ENCODE data around the gene HMCN2.
"Not testable (repeated sequence)": the region's sequence is repeated elsewhere in the genome, so short reads cannot be mapped to it uniquely, and the experiment has no call there.

Gene HMCN2

DNA sequence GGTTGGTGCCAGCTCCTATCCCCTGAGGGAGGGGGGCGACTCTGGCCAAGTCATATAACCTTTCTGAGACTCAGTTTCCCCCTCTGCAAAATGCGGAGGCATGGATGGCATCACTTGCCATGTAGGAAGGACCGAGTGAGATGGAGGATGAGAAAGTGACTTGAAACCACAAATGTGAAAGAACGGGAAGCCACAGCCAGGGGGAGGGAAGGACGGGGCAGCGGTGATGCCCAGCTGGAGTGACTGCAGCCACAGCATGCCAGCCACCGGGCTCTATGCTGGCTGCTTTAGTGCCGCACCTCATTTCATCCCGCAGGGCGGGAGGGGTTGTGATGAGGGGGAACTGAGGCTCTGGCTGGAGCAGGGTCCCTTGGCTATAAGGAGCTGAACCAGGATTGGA, 74.5 kb downstream of the HMCN2 start:
- Histone ChIP-seq H3K4me1 (ENCODE audit: low read depth, poor library complexity, severe bottlenecking) (no peaks in the 10 kb centered on the region), H3K79me2 (ENCODE audit: insufficient read depth, low read depth) (no peaks in the 10 kb centered on the region), H3K4me2 (no peak overlapping the region), H3K27me3 (ENCODE audit: insufficient read depth, low read depth) (peaks cover 37% of the 10 kb centered on the region), H4K20me1 (ENCODE audit: insufficient read depth) (no peaks in the 10 kb centered on the region), H2AFZ (ENCODE audit: low read depth) (no peak overlapping the region), H3K9ac (no peak overlapping the region), H3K4me3 (IDR thresholded peaks at IDR 0.05; ENCODE audit: insufficient read depth, low read depth, low read length) (no peak overlapping the region), H3K27ac (no peak overlapping the region), H3K36me3 (ENCODE audit: insufficient read depth) (no peaks in the 10 kb centered on the region)
- TF ChIP-seq, protein P1, sequence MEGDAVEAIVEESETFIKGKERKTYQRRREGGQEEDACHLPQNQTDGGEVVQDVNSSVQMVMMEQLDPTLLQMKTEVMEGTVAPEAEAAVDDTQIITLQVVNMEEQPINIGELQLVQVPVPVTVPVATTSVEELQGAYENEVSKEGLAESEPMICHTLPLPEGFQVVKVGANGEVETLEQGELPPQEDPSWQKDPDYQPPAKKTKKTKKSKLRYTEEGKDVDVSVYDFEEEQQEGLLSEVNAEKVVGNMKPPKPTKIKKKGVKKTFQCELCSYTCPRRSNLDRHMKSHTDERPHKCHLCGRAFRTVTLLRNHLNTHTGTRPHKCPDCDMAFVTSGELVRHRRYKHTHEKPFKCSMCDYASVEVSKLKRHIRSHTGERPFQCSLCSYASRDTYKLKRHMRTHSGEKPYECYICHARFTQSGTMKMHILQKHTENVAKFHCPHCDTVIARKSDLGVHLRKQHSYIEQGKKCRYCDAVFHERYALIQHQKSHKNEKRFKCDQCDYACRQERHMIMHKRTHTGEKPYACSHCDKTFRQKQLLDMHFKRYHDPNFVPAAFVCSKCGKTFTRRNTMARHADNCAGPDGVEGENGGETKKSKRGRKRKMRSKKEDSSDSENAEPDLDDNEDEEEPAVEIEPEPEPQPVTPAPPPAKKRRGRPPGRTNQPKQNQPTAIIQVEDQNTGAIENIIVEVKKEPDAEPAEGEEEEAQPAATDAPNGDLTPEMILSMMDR (conservative IDR thresholded peaks at IDR 0.05; ENCODE audit: low read depth, low read length): no peak

DNA sequence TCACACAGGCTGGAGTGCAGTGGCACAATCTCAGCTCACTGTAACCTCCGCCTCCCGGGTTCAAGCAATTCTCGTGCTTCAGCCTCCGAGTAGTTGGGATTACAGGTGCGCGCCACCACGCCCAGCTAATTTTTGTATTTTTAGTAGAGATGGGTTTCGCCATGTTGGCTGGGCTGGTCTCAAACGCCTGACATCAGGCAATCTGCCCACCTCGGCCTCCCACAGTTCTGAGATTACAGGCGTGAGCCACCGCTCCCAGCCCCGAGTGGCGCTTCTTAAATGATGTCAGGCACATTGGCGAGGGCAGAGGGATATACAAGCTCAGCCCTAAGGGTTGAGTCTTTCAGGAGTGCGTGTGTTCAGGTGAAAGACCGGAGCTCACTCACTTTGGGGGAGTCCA, 75.0 kb downstream of the HMCN2 start:
- H3K4me3 ChIP-seq (IDR thresholded peaks at IDR 0.05; ENCODE audit: insufficient read depth, low read depth, low read length); H3K9ac ChIP-seq; H2AFZ ChIP-seq (ENCODE audit: low read depth); H3K27ac ChIP-seq; H3K4me2 ChIP-seq; H4K20me1 ChIP-seq (ENCODE audit: insufficient read depth); H3K4me1 ChIP-seq (ENCODE audit: low read depth, poor library complexity, severe bottlenecking); H3K79me2 ChIP-seq (ENCODE audit: insufficient read depth, low read depth); H3K36me3 ChIP-seq (ENCODE audit: insufficient read depth): not testable (repeated sequence)
- peaks cover 32% of the 10 kb centered on the region for H3K27me3 ChIP-seq (ENCODE audit: insufficient read depth, low read depth)

DNA sequence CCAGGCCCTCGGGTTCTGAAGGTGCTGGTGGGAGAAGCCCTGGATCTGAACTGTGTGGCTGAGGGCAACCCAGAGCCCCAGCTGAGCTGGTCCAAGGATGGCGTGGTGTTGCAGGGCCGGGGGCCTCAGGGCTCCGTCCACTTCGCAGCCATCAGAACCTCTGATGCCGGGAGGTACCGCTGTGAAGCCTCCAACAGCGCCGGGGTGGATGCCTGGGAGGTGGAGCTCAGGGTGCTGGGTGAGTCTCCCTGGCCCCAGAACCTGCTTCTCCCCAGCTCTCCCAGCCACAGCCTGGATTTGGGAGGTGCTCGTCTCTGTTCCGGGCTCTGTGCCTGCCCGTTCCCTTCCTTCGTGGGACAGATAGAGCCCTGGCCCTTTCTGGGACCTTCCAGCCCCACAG, 75.6 kb downstream of the HMCN2 start:
- no peak overlapping the region for H3K4me3 ChIP-seq (IDR thresholded peaks at IDR 0.05; ENCODE audit: insufficient read depth, low read depth, low read length)
- no peaks in the 10 kb centered on the region for H3K79me2 ChIP-seq (ENCODE audit: insufficient read depth, low read depth)
- H3K27ac ChIP-seq: no peak overlapping the region
- H3K36me3 ChIP-seq (ENCODE audit: insufficient read depth): no peaks in the 10 kb centered on the region
- H3K9ac ChIP-seq: no peak overlapping the region
- no peak overlapping the region for H3K4me2 ChIP-seq
- H2AFZ ChIP-seq (ENCODE audit: low read depth): no peak overlapping the region
- no peaks in the 10 kb centered on the region for H4K20me1 ChIP-seq (ENCODE audit: insufficient read depth)
- H3K4me1 ChIP-seq (ENCODE audit: low read depth, poor library complexity, severe bottlenecking): no peaks in the 10 kb centered on the region
- H3K27me3 ChIP-seq (ENCODE audit: insufficient read depth, low read depth): peaks cover 28% of the 10 kb centered on the region; the same call in 1 of the 2 replicates
- TF ChIP-seq, protein P1 (conservative IDR thresholded peaks at IDR 0.05; ENCODE audit: low read depth, low read length): no peak

DNA sequence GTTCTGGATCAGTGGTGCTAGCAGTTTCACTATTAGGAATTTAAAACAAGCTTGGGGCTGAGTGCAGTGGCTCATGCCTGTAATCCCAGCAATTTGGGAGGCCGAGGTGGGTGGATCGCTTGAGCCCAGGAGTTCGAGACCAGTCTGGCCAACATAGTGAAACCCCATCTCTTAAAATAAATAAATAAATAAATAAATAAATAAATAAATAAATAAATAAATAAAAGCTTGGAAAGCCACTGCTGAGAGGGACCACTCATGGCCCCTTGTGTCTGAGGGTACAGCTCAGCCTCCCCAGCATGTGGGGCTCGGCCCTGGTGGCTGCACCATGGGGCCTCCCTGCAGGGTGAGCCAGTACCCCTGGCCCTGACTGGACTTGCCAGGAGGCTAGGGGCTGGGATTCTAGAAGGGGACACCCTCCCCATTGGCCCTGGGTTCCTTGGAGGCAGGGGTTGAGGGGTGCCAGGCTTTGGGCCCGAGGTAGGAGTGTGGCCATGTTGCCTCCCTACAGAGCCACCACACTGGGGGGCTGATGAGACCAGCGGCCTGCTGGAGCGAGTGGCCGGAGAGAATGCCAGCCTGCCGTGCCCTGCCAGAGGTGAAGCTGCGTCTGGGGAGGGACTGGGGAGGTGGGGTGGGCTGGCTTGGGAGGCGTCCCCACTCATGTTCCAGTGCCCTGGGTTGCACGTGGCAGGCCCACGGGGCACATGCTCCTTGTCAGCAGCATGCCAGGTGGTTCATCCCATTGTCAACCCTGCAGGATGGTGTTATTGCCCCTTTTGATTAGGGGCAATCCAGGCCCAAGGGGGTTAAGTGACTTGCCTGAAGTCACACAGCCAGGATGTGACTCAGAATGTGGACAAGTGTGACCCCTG, 76.5 kb downstream of the HMCN2 start:
- no peak overlapping the region for H3K4me3 ChIP-seq (IDR thresholded peaks at IDR 0.05; ENCODE audit: insufficient read depth, low read depth, low read length)
- H3K4me1 ChIP-seq (ENCODE audit: low read depth, poor library complexity, severe bottlenecking): no peaks in the 10 kb centered on the region
- H3K27me3 ChIP-seq (ENCODE audit: insufficient read depth, low read depth): peaks cover 34% of the 10 kb centered on the region; the same call in 1 of the 2 replicates
- no peak overlapping the region for H3K27ac ChIP-seq
- no peak overlapping the region for H2AFZ ChIP-seq (ENCODE audit: low read depth)
- no peak overlapping the region for H3K4me2 ChIP-seq
- TF ChIP-seq, protein P1 (conservative IDR thresholded peaks at IDR 0.05; ENCODE audit: low read depth, low read length): no peak
- no peak overlapping the region for H3K9ac ChIP-seq
- no peaks in the 10 kb centered on the region for H3K36me3 ChIP-seq (ENCODE audit: insufficient read depth)
- H3K79me2 ChIP-seq (ENCODE audit: insufficient read depth, low read depth): no peaks in the 10 kb centered on the region
- no peaks in the 10 kb centered on the region for H4K20me1 ChIP-seq (ENCODE audit: insufficient read depth)

DNA sequence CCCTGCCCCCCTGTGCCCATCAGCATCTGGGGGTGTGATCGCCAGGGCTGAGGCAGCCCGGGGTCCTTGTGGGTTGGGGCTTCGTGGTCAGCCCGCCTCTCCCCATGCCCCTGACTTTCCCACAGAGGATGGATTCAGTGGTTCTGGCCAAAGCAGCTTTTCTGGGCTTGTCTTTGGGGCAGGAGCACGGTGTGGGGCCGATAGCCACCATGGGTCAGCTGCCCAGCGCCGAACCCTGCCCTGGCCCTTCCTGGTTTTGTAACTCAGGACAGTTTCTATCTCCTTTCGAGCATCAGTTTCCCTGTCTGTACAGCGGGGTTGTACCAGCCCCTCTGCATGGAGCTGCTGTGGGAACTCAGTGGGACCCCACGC, 77.1 kb downstream of the HMCN2 start:
- Histone ChIP-seq H2AFZ (ENCODE audit: low read depth) (no peak overlapping the region), H3K4me1 (ENCODE audit: low read depth, poor library complexity, severe bottlenecking) (no peaks in the 10 kb centered on the region), H3K36me3 (ENCODE audit: insufficient read depth) (no peaks in the 10 kb centered on the region), H4K20me1 (ENCODE audit: insufficient read depth) (no peaks in the 10 kb centered on the region), H3K27ac (no peak overlapping the region), H3K9ac (no peak overlapping the region), H3K79me2 (ENCODE audit: insufficient read depth, low read depth) (no peaks in the 10 kb centered on the region), H3K4me2 (no peak overlapping the region), H3K27me3 (ENCODE audit: insufficient read depth, low read depth) (peaks cover 41% of the 10 kb centered on the region; the same call in 1 of the 2 replicates), H3K4me3 (IDR thresholded peaks at IDR 0.05; ENCODE audit: insufficient read depth, low read depth, low read length) (no peak overlapping the region)
- TF ChIP-seq, protein P1 (conservative IDR thresholded peaks at IDR 0.05; ENCODE audit: low read depth, low read length): no peak
